Measurements from ENCODE around the gene CANX.

The CANX gene

GRCh38 chr5:179747811-179748210, 49.0 kb downstream of the CANX start:
- Histone ChIP-seq H3K9me2 (ENCODE audit: low read depth, low read length) (no peaks in the 10 kb centered on the region), H3K9ac (ENCODE audit: low read length) (no peak overlapping the region), H3K4me3 (ENCODE audit: low read depth, low read length, poor library complexity, severe bottlenecking) (no peak overlapping the region), H3K27ac (ENCODE audit: low read depth, low read length, poor library complexity, severe bottlenecking) (no peak overlapping the region), H3K9me3 (ENCODE audit: low read length) (no peaks in the 10 kb centered on the region), H2AFZ (ENCODE audit: low read length) (no peak overlapping the region), H3K4me2 (ENCODE audit: low read length) (no peak overlapping the region), H4K20me1 (ENCODE audit: insufficient read depth, low read length) (no peaks in the 10 kb centered on the region), H3K27me3 (ENCODE audit: insufficient read depth, low read length) (no peaks in the 10 kb centered on the region), H3F3A (ENCODE audit: insufficient read depth, low read length) (no peaks in the 10 kb centered on the region), H3K4me1 (ENCODE audit: insufficient read depth, low read length, severe bottlenecking) (no peaks in the 10 kb centered on the region), H3K36me3 (ENCODE audit: insufficient read depth, low read length) (peaks cover 33% of the 10 kb centered on the region), H3K79me2 (ENCODE audit: insufficient read depth, low read length) (peaks cover 63% of the 10 kb centered on the region)
- no peak for TF ChIP-seq CTCF (IDR thresholded peaks at IDR 0.05; ENCODE audit: low read length)
- no peak for TF ChIP-seq EZH2 (IDR thresholded peaks at IDR 0.05; ENCODE audit: borderline replicate concordance, low read length)

- no peaks in the 10 kb centered on the region for H3K9me2 ChIP-seq (ENCODE audit: low read depth, low read length)
- no peak overlapping the region for H3K9ac ChIP-seq (ENCODE audit: low read length)
- no peaks in the 10 kb centered on the region for H4K20me1 ChIP-seq (ENCODE audit: insufficient read depth, low read length)
- no peak for TF ChIP-seq EZH2 (IDR thresholded peaks at IDR 0.05; ENCODE audit: borderline replicate concordance, low read length)
- no peak for TF ChIP-seq CTCF (IDR thresholded peaks at IDR 0.05; ENCODE audit: low read length)
- H3K27me3 ChIP-seq (ENCODE audit: insufficient read depth, low read length) = no peaks in the 10 kb centered on the region
- H3K4me2 ChIP-seq (ENCODE audit: low read length) = no peak overlapping the region
- H3K27ac ChIP-seq (ENCODE audit: low read depth, low read length, poor library complexity, severe bottlenecking) = no peak overlapping the region
- H2AFZ ChIP-seq (ENCODE audit: low read length) = no peak overlapping the region
- H3K4me3 ChIP-seq (ENCODE audit: low read depth, low read length, poor library complexity, severe bottlenecking) = no peak overlapping the region
- H3K4me1 ChIP-seq (ENCODE audit: insufficient read depth, low read length, severe bottlenecking) = peaks cover 13% of the 10 kb centered on the region
- no peaks in the 10 kb centered on the region for H3K9me3 ChIP-seq (ENCODE audit: low read length)
- H3F3A ChIP-seq (ENCODE audit: insufficient read depth, low read length) = no peaks in the 10 kb centered on the region
- peaks cover 60% of the 10 kb centered on the region for H3K79me2 ChIP-seq (ENCODE audit: insufficient read depth, low read length)
- peaks cover 25% of the 10 kb centered on the region for H3K36me3 ChIP-seq (ENCODE audit: insufficient read depth, low read length)
These were observed 51.2 kb downstream of the CANX start for GRCh38 chr5:179749857-179750508.

GRCh38 chr5:179753971-179754370, 55.2 kb downstream of the CANX start:
- Histone ChIP-seq H4K20me1 (ENCODE audit: insufficient read depth, low read length) (no peaks in the 10 kb centered on the region), H3K36me3 (ENCODE audit: insufficient read depth, low read length) (peaks cover 18% of the 10 kb centered on the region), H3K9me3 (ENCODE audit: low read length) (no peaks in the 10 kb centered on the region), H3K27ac (ENCODE audit: low read depth, low read length, poor library complexity, severe bottlenecking) (no peak overlapping the region), H3K27me3 (ENCODE audit: insufficient read depth, low read length) (no peaks in the 10 kb centered on the region), H3K9me2 (ENCODE audit: low read depth, low read length) (no peaks in the 10 kb centered on the region), H3K4me1 (ENCODE audit: insufficient read depth, low read length, severe bottlenecking) (peaks cover 17% of the 10 kb centered on the region), H2AFZ (ENCODE audit: low read length) (no peak overlapping the region), H3K4me3 (ENCODE audit: low read depth, low read length, poor library complexity, severe bottlenecking) (no peak overlapping the region), H3K9ac (ENCODE audit: low read length) (no peak overlapping the region), H3K4me2 (ENCODE audit: low read length) (no peak overlapping the region), H3F3A (ENCODE audit: insufficient read depth, low read length) (no peaks in the 10 kb centered on the region), H3K79me2 (ENCODE audit: insufficient read depth, low read length) (peaks cover 64% of the 10 kb centered on the region)
- TF ChIP-seq CTCF (IDR thresholded peaks at IDR 0.05; ENCODE audit: low read length) (no peak), EZH2 (IDR thresholded peaks at IDR 0.05; ENCODE audit: borderline replicate concordance, low read length) (no peak)

Measured in OCI-LY1 (cell line).